ENCODE data around the gene C1QTNF6.
"Not testable (repeated sequence)": the region's sequence is repeated elsewhere in the genome, so short reads cannot be mapped to it uniquely, and the experiment has no call there.

The C1QTNF6 gene

GRCh38 chr22:37175414-37176281 is 12.4 kb downstream of the C1QTNF6 start:
- no peak for DNase-seq

- no peak for DNase-seq
These were observed 13.1 kb downstream of the C1QTNF6 start for GRCh38 chr22:37174964-37175363.

- DNase-seq: no peak
These were observed 14.3 kb downstream of the C1QTNF6 start for GRCh38 chr22:37173709-37174108.

DNA sequence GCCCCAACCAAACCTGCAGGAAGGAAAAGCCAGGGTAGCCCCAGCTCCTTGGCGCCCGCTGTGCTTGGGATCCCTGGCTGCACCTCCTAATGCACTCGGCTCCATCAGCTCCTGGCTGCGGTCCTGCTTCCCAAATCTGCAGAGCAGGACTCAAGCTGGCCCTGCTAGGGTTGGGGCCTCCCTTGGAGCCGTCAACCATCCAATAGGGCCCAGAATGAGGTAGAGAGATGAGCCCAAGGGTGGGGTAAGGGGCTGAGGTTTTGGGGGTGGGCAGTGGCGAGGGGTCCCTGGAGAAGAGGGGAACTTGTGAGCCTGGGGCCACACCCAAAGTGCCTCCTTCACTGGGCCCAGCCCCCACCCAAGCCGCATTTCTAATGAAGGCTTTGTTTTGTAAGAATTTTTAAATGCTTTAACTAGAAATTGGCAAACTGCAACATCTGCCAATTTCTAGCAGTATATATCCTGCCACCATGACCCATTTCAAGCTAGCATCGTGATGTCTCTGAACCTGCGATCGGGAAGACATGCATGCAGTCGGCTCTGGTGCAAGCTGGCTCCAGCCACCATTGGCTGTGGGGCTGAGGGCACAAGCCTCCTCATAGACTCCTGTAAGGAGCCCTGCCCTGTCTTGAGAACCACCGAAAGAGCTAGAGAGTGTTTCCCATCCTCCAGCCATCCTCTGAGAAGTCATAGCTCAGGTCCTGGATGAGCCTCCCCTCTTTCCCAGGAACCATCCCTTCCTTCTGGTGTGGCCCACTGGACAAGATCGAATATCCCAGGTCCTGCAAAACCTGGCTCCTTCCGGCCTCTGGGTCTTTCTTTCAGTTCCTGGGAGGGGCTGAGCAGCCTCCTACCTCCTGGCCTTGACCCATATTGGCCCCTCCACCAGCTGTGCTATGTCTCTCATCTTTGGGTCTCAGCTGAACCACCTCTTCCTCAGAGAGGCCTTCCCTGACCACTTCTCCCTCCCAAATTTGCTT is 15.5 kb downstream of the C1QTNF6 start:
- no peak for DNase-seq

GRCh38 chr22:37171662-37172061 is 16.4 kb downstream of the C1QTNF6 start:
- no peak for DNase-seq

- not testable (repeated sequence) for DNase-seq
These were observed 17.2 kb downstream of the C1QTNF6 start for GRCh38 chr22:37170689-37171405.

GRCh38 chr22:37169947-37170688 is 17.9 kb downstream of the C1QTNF6 start:
- DNase-seq: no peak

GRCh38 chr22:37169406-37169805 is 18.6 kb downstream of the C1QTNF6 start:
- DNase-seq: no peak

DNA sequence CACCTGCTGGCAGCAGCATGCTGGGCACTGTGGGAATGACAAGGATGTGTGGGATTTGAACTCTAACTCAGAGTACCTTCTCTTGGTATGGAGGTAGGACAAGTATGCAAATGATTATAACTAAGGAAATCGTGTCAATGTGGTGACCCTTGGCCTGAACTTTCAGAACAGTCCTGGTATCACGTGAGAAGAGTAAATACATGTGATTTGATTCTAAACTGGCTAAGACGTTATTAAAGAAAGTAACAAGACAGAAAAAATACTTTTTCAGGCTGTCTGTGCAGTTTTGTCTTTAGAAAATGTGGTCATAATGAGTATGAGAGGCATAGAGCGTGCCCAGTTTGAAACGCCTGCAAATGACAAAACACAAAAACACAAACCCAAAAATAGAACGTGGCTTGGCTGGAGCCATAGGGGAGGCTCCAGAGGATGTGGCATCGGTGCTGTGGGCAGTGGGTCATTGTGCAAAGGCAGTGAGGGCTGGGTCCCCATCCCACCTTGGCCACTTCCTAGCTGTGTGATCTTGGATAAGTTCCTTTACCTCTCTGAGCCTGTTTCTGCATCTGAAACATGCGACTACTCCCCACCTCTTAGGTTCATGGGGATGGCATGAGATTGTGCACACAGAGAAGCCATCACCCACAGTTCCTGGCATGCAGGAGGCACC is 19.9 kb downstream of the C1QTNF6 start:
- no peak for DNase-seq

DNA sequence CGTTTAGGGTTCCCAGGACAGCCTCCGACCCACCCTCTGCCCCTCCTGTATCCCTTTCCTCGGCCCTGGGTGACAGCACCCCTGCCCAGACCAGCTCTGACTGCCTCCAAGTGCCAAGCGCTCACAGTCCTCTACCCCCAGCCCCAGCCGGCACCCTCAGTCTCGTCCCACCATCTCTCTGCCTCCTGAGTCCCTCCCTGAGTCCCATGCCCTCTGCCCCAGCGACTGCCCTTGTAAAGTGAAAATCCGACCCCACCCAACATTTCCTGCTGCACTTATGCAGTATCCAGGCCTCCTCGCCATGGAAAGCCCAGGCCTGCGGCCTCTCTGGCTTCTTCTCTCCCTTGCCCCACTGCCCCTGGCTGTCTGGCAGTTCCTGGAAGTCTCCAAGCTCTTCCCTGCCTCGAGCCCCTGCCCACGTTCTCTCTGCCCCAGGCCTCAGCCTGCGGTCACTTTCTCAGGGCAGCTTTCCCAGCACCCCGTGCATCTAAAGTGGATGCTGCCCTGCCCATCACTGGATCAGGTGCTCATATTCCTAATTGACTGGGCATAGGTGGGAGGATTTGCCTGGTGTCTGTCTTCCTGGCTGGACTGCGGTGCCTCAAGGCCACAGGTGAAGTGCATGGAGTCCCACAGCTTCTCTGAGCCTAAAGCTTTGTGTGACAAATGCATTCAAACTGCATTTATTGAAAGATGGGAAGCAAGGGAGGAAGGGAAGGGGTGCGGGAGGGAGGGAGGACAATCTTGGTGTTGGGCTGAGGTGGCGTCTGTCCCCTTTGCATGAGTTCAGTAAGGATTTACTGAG is 20.7 kb downstream of the C1QTNF6 start:
- no peak for DNase-seq

DNA sequence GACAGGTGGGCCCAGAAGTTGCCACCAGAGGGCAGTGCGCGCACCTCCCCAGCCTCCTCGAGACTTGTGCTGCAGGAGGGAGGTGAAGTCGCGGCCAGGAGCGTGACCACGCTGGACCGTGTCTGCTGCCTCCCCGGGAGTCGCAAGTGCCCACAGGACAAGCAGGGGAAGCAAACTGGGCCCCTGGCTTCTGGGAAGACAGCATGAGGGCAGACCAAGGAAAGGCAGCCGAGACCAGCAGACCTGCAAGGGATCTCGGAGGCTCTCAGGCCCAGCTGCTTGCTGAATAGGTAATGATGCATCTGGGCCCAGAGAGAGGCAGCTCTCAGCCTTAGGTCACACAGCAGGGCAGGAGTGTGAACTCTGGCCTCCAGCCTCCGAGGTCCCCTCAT is 21.4 kb downstream of the C1QTNF6 start:
- DNase-seq: peak; percentile 37 to 67 (median 47)

GRCh38 chr22:37165940-37166674 is 21.9 kb downstream of the C1QTNF6 start:
- no peak for DNase-seq

DNA sequence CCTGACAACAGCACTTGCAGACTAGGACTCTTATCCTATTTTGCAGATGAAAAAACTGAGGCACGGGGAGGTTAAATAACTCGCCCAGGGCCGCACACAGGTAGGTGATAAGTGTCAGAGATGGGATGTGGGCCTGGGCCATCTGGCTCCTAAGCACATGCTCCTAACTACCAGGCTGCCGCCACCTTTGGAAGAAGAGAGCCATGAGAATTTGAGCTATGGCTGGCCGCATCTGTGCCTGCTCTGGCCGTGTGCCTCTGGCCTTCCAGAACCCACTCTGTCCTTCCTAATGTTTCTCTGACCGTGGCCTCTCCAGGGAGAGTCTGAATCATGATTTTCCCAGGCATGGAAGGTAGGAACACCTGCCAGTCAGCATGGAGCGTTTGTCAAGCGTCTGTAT is 23.0 kb downstream of the C1QTNF6 start:
- peak in 1 of 3 experiments; percentile 1 for DNase-seq

- DNase-seq: no peak
These were observed 23.6 kb downstream of the C1QTNF6 start for GRCh38 chr22:37164505-37164887.

- no peak for DNase-seq
These were observed 24.2 kb downstream of the C1QTNF6 start for GRCh38 chr22:37163575-37164504.

DNA sequence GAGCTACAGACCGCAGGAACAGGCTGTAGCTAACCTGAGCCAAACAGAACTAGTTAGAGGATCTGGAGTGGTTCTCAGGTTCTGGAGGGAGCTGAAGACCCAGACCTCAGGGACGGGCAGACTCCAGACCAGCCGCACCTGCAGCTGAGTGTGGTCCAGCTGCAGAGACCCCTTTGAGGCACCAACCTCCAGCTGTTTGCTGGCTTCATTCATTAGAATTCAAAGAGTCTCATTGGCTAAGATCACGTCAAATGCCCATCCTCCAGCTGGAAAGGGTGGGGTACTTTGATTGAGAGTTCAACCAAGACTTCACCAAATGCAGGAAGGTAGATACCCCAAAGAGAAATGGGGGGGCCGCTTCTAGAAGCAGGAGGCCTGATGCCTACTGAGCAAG is 25.0 kb downstream of the C1QTNF6 start:
- no peak for DNase-seq

- DNase-seq: no peak
These were observed 25.6 kb downstream of the C1QTNF6 start for GRCh38 chr22:37162221-37163095.

DNA sequence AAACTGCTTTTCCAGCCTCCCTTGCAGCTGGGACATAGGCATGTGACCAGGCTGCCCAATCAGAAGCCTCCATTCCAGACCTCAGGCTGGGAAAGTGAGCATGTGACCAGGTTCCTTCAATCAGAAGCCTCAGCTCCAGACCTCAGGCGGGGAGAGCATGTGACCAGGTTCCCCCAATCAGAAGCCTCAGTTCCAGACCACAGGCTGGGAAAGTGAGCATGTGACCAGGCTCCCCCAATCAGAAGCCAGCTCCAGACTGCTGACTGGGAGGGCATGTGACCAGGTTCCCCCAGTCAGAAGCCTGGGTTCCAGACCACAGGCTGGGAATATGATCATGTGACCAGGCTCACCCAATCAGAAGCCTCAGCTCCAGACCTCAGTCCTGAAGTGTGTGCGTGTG is 26.6 kb downstream of the C1QTNF6 start:
- no peak for DNase-seq

Data from NCI-H1417 (cell line).